GM19328 (cell line): Measurements from ENCODE around the gene CDH8.
"Not testable (repeated sequence)": the region's sequence is repeated elsewhere in the genome, so short reads cannot be mapped to it uniquely, and the experiment has no call there.

ENCODE experiments used
- ATAC-seq: cut with Tn5 transposase; IDR thresholded peaks from one replicate; pipeline ENCODE4 v1.9.1; 2021; ENCODE audit warnings: mild to moderate bottlenecking, moderate library complexity; ENCODE audit not compliant: unreplicated experiment

The CDH8 gene

DNA sequence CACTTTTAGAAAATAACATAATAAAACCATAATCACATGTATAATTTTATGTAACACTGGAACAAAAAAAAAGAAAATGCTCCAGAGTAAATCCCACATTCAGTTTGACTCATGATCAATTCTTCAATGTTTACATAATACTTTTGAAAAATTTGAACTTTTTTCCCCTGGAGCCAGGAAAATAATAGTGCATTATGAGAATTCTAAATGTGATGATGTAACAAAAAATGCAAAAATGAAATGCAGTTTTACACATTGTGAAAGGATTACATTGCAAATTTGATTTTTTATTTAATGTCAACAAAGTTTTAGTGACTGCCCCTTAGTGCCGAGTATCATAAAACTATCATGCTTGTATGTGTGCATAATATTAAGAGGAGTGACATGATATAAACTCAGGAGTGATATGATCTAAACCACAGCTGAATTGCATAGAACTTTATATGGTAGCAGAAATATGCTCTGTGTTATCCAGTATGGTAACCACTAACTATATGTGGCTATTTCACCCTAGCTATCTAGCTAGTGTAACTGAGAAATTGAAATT lies 238.2 kb downstream of the CDH8 start:
- ATAC-seq: no peak

DNA sequence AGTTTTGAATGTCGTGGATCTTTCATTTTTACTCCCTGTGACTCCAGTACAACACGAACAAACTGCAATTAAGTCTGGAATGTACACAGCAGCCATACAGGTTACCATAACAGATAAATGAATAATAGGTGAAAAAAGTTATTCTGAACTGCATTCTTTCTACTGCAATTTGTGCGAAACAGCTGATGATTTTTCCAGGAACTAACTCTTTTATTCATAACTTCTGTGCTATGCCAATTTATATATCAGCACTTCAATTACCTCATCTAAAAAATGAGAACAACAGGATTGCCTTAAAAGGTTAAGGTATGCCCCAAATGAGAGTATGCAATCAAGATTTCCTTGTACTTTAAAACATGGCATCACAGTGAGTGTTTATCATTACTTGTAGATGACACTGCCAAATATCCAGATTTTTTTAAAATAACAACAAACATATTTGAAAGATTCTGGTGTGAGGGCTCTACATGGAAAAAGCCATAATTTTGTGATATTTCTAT lies 238.9 kb downstream of the CDH8 start:
- ATAC-seq: no peak

DNA sequence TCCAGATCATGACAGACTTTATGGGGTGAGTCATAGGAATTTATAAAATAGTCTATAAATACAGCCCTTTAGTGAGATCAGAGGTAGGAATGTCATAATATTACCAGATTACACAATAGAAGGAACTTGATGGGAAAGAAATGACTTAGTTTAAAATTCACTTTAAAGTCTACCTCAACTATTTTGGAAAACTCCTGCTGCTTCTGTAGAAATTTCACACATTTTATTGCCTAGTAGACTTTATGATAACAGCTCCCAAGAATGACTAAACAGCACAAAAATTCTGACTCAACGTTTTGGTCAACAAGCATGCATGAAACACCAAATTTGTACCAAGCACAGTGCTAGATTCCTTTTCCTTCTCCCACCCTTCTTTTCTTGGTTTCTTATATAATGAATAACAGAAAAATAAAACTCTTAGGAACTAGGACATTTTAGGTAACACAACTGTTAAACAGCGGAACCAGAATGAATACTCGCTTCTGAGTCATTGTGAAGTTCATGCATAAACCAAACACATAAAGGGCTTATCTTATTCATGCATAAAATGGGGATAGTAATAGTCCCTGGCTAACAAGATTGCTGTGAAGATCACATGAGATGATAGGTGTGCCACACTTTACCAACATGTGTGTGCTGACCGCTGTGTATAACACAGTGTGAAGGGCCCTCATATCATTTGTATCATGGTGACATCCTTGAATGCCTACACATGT lies 243.9 kb downstream of the CDH8 start:
- no peak for ATAC-seq

DNA sequence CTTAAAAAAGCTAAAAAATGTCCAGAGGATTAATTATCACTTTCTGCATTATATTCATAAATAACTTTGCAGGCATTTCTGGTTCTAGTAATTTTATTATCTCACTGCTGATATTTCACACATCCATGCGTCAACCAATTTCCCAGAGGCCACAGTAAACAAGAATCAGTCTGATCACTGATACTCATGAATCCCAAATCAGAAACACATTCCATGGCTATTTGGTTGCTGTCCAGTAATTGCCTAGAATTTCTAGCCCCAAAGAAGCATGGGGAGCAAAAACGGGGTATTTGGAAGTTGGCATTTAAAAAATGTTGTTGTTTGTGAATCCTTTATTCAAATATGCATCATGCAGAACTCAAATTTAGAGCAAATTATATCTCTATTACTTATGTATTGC lies 244.8 kb downstream of the CDH8 start:
- no peak for ATAC-seq

DNA sequence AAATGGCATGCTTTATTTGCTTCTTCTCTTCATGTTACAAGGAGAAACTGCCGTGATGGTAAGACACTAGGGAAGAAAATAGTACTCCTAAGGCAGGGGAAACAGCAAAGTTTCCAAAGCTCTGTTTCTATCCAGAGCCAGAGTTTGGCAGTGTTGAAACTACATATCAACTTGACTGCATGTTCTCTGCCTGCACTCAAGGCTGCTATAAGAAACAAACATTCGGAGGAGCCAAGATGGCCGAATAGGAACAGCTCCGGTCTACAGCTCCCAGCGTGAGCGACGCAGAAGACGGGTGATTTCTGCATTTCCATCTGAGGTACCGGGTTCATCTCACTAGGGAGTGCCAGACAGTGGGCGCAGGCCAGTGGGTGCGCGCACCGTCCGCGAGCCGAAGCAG lies 254.4 kb downstream of the CDH8 start:
- not testable (repeated sequence) for ATAC-seq

DNA sequence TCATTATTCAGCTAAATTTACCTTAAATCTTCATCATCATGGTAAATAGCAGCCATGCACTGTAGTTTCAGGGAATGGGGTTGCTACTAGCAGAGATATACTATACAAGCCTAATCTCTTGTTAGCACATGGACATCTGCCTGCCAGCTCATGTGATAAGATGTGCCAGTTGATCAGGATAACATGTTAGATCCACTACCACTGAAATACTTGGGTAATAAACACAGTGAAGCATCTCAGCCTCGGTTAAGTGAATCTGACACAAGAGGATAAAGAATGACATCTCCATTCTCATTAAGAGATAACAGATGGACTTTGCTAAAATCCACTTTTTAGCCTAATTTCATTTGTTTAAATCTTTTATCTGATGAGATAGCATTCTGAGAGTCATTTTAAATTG lies 256.1 kb downstream of the CDH8 start:
- ATAC-seq: no peak

DNA sequence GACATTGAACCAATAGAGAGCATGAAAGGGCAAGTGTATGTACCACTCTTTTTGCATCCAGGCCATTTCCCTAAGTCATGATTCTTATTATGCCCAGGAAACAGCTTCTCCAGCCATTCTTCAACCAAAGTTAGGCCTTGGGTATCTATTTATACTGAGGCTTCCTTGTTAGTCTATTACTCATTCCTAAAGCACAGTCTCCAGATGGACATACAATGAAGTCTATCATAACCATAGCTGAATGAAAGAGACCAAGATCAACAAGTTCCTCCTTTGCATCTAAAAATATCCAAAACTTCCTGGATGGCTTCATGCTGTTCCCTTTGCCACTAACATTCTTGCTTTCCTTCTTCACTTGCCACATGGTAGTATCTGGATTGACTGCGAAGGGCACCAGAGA lies 265.9 kb downstream of the CDH8 start:
- no peak for ATAC-seq

DNA sequence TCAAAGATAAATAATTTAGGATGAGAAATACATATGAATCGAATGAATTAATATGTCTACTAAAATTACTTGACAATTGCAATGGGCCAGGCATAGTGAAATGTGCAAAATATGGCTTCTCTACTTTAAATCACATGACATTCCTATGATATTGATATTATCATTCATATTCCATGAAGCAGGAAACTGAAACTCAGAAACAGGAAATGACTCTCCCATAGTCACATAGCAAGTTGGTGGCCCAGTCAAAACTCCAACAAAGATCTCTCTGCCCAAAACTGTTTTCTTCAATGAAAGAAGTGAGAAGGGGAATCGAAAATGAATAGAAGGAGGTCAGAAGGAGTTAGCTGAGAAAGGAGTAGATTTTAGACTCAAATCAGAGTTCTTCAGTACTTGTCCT lies 272.2 kb downstream of the CDH8 start:
- no peak for ATAC-seq

DNA sequence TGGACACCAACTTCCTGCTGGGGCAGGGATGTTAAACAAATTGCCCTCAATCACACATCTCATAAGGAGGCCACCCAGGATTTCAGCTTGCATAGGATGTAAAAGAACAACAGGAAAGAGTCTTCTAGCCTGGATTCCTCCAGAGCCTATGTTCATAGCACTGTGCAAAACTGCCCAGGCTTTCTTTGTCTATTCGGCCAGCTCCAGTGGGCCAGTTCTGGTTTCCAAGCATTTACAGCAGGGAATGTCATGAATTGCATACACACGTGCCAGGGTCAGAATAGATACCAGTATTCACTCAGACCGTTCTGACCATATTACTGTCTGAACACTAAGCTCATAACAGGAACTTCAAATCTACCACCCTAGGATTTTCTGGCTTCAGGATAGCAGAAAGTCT lies 273.2 kb downstream of the CDH8 start:
- no peak for ATAC-seq

DNA sequence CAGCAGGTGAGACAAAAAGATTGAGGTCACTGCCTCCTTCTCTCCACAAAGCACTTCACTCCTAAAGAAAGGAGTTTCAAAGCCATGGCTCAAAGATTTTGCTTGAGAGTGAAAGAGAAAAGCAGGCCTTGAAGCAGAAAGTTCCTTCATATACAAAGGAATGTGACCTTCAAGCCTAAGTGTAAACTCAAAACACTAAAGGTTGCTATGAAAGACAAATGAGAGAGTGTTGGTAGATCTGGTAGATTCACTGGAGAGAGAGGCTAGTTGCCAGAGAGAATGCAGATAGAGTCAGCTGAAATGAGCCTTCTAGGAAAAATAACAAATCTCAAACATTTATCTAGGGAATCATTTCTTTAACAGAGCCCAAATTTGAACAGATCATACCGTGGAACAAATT lies 305.2 kb downstream of the CDH8 start:
- ATAC-seq: no peak

DNA sequence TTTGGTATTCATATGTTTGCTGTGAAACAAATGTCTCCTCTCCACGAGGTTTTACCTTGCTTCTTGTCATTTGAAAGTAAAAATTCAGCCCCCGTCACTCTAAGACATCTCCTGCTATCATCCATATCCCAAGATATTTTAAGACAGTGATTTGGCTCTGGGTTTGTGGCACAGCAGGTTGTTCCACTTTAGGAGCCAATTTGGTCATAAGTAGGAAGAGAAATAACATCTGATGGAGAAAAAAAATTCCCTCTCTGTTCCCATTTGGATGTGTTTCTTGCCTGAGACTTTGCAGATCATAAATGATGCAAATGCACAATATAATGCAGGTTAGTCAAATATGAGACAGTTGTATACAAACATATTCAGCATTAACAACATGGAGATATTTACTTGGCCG lies 309.5 kb downstream of the CDH8 start:
- no peak for ATAC-seq

DNA sequence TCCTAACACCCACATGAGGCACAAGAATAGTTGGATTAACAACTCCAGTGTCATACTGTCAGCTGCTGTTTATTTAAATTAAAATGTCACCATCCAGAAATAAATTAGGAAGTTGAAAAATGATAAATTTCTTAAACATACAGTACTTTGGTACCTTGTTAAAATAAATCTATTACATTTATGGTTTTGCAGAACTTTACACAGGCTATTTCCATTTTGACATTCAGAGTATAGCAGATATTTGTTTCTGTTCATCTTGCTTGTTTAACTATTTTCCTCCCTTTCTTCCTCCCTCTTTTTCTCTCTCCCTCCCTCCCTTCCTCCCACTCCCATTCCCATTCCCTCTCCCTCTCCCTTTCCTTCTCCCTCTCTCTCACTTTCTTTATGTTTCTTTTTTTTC lies 310.1 kb downstream of the CDH8 start:
- no peak for ATAC-seq

DNA sequence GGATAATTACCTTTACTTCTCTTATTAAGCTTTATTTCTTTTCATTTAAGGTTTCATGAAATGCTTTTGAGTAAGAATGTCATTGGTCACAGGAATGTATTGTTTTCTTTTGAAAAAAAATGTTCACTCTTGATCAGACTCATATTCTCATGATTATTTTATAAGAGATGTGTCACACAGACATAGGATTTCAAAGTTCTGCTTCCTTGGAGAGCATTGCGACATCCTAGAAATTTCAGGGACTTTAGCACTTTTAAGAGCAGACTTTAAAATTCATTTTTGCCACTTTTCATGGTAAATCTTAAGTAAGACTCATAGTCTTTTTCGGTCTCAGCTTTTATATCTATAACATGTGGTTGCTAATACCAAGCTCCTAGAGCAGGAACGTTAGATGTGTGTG lies 314.7 kb downstream of the CDH8 start:
- no peak for ATAC-seq

DNA sequence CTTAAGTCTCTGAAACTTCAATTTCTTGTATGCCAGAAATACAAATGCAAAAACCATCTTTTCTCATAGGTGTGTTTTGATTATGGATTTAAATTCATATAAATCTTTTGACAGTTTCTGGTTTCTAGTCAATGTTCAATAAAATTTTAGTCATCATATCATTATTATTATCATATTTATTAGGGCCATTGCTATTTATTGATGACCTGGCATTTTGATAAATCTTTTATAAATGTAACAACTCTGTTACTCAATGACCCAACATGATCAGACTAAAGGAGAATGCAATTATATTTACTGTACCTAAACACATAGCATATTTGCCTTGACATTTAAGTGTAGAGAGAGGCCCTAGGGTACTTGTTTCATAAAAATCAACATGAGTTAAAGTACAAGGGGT lies 320.8 kb downstream of the CDH8 start:
- ATAC-seq: no peak

DNA sequence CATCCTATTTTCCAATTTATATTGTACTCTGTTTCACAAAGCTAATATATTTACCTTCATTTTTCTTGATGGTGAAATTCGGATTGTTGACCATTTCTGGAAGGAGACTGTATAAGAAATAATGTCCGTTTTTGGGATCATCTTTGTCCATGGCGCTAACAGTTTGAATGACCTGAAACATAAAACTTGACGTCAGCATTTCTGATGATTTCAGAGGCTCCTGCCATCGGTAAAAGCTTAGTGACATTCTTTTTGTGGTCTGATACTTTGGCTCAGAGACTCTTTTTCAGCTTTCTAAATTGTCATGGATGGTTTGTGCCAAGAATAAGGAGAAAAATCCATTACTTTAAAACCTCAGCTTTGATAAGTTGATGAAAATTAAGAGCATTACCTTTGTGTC lies 322.5 kb downstream of the CDH8 start:
- no peak for ATAC-seq

DNA sequence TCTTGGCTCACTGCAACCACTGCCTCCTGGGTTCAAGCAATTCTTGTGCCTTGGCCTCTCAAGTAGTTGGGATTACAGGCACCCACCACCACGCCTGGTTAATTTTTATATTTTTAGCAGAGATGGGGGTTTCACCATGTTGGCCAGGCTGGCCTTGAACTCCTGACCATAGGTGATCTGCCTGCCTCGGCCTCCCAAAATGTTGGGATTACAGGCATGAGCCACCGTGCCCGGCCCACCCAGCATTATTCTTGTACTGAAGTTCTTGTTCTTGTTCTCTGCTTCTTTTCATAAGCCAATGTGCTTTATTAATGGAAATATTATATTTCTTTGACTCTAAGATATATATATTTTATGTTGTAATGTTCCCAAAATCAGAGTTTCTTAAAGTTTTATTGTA lies 336.6 kb downstream of the CDH8 start:
- not testable (repeated sequence) for ATAC-seq

DNA sequence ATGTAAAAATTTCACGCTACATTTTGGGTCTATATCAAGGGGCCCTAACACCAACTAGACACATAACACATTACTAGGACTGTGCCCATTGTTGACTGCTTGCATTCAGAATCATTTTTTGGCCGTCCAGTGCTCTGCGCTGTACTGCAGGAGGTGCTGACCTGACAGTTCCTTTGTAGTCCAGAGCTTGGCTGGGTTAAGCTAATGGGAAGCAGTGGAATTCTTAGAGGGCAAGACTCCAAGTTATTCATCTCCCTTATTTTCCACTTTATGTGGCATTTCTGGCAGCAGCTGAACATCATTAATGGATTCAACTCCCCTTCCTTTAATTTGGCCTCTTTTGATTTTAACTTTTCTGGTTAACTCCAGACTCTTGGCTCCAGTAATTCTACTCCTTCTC lies 351.7 kb downstream of the CDH8 start:
- ATAC-seq: no peak

DNA sequence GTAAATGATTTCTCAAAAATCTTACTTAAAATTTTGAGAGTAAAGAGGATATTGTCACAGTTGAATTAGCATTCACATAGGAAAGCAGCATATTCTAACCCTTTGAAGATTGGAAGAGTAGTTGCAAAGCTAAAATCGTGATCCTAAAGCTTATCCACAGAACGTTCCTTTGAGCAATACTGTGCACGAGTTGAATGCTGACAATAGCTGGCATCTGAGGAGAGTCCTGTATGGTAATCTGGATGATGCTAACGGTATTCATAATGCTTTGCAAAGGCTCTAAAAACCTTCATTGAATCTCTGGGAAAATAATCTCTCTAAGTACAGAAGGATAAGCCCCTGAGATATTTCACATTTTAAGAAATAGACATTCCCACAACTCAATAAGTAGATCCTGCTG lies 354.6 kb downstream of the CDH8 start:
- no peak for ATAC-seq

DNA sequence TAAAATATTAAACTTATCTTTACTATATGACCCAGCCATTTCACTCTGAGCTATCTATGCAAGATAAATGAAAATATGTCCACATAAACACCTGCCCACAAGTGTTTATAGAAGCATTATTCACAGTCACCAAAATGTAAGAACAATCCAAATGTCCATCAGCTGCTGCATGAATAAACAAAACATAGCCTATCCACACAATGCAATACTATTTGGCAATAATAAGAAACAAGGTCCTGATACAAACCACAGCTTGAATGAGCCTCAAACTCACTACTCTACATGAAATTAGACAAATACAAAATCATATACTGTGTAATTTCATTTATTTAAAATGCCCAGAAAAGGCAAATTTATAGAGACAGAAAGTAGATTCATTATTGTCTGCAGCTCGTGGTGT lies 355.1 kb downstream of the CDH8 start:
- no peak for ATAC-seq

DNA sequence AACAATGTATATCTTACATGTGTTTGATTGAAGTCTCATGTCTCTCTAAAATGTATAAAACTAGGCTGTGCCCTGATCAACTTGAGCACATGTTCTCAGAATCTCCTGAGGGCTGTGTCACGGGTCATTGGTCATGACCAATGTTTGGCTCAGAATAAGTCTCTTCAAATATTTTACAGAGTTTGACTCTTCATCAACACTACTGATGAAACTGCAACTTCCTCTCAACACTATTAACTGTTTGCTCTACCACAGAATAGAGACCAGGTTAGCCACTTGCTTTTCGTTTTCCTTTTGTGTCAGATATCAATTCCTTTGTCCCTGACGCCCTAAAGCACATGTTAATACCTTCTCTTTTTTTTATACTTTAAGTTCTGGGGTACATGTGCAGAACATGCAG lies 358.1 kb downstream of the CDH8 start:
- no peak for ATAC-seq

DNA sequence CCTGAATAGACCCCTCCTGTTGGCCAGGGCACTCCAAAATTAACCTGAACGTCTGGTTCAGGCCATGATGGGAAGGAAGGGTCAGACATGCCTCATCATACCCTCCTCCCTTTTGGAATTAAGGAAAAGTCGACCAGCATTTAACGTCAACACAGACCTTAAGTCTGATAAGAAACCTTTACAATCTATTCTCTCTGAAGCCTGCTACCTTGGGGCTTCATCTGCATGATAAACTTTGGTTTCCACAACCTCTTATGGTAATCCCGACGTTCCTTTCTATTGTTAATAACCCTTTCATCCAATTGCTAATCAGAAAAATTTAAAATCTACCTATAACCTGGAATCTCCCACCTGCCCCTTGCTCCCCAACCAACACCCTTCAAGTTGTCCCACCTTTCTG lies 358.5 kb downstream of the CDH8 start:
- no peak for ATAC-seq

DNA sequence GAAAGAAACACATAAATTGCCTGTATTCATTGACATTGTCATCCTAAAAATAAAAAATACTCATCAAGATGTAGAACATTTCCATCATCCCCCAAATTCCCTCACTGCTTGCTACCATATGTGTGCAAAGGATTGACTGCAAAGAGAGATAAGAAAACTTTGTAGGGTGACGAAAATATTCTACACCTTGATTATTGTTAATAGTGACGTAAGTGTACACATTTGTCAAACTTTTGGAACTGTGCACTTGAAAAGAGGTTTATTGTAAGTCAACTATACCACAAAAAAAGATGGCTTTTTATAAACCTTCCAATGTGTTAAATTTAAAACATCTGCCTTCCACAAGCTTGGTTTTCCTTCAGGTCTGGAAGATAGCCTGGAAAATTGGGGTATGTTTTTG lies 359.5 kb downstream of the CDH8 start:
- no peak for ATAC-seq

DNA sequence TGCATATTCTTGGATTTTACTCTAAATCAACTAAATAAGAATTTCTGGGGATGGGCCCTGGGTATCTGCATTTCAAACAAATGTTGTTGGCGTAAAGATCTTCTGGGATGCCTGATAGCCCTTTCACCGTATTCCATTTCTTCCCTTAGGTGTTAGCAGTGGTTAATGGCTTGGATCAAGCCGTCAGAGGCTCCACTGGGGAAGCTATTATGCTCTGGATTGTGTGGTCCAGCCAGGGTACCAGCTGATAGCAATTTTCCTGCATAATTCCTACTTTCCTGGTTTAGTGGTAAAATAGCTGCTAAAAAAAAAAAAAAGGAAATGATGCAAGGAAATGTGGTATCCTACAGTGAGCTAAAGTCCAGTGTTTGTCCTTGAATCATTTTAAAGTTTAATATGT lies 365.1 kb downstream of the CDH8 start:
- ATAC-seq: no peak
